ENCODE results near the gene VPS37C.

DNA sequence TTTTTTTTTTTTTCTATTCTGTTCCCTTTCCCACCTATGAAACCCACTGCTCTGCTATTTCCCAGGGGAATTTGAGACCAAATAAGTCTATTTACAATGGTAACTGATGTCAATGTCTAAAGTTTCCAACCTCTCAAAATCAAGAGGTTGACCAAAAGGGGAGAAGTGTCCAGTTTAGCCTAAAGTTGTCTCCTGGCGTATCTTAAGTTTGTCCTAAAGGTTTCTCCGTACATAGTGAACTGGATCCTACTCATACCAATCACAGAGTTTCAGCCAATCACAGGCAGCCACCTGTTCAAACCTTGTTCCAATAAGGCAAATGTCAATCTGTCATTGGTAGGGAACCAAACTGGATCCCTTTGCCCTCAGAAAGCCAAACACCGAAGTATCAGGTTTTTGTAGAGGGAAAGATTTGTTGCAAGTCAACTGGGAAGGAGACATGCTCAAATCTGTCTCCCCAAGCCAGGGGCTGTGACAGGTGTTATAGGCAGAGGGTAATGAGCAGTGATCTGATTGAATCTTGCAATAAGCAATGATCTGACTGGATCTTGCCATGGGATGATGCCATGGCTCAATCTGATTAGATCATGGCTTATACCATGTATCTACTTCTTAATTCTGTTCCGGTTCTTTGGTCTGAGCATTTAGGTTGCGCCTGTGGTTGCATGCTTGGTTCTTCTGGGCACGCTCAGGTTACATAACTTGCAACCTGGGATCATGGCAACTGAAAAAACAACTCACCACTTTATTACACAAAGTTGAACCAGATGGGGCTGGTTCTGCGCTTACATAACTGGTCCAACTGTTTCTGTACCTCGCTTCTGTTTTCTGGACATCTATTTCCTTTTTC, 1.1 kb upstream of the VPS37C start:
- TF ChIP-seq, protein P1, sequence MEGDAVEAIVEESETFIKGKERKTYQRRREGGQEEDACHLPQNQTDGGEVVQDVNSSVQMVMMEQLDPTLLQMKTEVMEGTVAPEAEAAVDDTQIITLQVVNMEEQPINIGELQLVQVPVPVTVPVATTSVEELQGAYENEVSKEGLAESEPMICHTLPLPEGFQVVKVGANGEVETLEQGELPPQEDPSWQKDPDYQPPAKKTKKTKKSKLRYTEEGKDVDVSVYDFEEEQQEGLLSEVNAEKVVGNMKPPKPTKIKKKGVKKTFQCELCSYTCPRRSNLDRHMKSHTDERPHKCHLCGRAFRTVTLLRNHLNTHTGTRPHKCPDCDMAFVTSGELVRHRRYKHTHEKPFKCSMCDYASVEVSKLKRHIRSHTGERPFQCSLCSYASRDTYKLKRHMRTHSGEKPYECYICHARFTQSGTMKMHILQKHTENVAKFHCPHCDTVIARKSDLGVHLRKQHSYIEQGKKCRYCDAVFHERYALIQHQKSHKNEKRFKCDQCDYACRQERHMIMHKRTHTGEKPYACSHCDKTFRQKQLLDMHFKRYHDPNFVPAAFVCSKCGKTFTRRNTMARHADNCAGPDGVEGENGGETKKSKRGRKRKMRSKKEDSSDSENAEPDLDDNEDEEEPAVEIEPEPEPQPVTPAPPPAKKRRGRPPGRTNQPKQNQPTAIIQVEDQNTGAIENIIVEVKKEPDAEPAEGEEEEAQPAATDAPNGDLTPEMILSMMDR (IDR thresholded peaks at IDR 0.05 in 8 of 11, conservative IDR thresholded peaks at IDR 0.05 in 3 of 11), result no peak
- peak in 1 of 3 donors; percentile 3 for TF ChIP-seq POLR2AphosphoS5 (IDR thresholded peaks at IDR 0.05)
